GM12892 (cell line): ENCODE data around the gene LRPAP1.

ENCODE experiments used
- POLR2A ChIP-seq: IDR thresholded peaks from 2 replicates; pipeline ENCODE4 v1.6.1; 2011; ENCODE audit warnings: low read depth, low read length, control low read depth
- POLR2AphosphoS5 ChIP-seq: IDR thresholded peaks from 2 replicates; pipeline ENCODE4 v1.6.1; 2011; ENCODE audit warnings: low read depth, low read length, control low read depth
- TAF1 ChIP-seq: IDR thresholded peaks from 2 replicates; pipeline ENCODE4 v1.6.1; 2011; ENCODE audit warnings: low read depth, mild to moderate bottlenecking, control low read depth, low read length, borderline replicate concordance

DNA sequence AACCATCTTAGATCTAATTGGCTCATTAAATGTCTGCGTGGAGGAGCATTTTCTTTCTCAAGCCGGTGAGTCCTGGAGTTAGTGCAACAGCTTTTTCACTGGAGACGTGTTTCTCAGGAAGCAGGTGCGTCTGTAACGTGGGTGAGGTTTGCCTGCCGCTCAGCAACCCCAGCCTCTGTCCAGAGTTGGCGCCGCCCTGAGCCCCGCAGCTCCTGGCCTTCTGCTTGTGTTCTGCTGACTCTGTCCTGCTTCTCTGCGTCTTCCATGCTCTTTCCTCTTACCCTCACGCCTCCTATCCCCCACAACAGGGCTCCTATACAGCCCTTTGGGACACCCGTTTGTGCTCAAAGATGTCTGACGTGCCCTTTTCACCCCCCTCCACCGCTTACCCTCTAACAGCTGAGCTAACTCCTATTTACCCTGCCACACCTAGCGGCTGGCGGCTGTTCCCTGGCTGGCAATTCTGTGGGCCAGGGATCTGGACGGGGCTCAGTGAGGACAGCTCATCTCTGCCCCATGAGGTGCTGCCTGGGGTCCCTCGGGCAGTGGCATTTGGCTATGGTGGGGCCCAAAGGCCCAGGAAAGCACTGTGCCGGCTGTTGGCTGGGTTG, 50.3 kb downstream of the LRPAP1 start:
- TF ChIP-seq POLR2A, result no peak
- TF ChIP-seq POLR2AphosphoS5, result no peak
- TF ChIP-seq TAF1, result no peak
